GM23248 (cell line): ENCODE results near the gene HIVEP1. TPM values are rescaled to one million over a fixed set of nuclear protein-coding genes. Genes with fewer than 3 reads are reported as not detected.
"Not testable (repeated sequence)": the region's sequence is repeated elsewhere in the genome, so short reads cannot be mapped to it uniquely, and the experiment has no call there.

Experiments
- DNase-seq: peaks from one replicate; pipeline ENCODE4 v3.0.0-alpha.2; 2015
- H2AFZ ChIP-seq: fragments of 200-600 bp; sonication (generic); 2 replicates; pipeline ENCODE4 v1.6.1; 2016; ENCODE audit warnings: antibody characterized with exemption
- H3F3A ChIP-seq: fragments of 200-600 bp; sonication (generic); 2 replicates; pipeline ENCODE4 v1.6.1; 2016; ENCODE audit warnings: mild to moderate bottlenecking, antibody characterized with exemption, mixed run types; ENCODE audit not compliant: insufficient read depth
- H3K27ac ChIP-seq: fragments of 200-600 bp; sonication (generic); 2 replicates; pipeline ENCODE4 v1.5.1; 2016; ENCODE audit warnings: mild to moderate bottlenecking
- H3K27me3 ChIP-seq: fragments of 200-600 bp; sonication (generic); replicated peaks from 2 replicates; pipeline ENCODE4 v1.6.1; 2016; ENCODE audit warnings: mild to moderate bottlenecking; ENCODE audit not compliant: insufficient read depth
- H3K36me3 ChIP-seq: fragments of 200-600 bp; sonication (generic); 2 replicates; pipeline ENCODE4 v1.6.1; 2016; ENCODE audit warnings: low read depth, mild to moderate bottlenecking
- H3K4me1 ChIP-seq: fragments of 200-600 bp; sonication (generic); 2 replicates; pipeline ENCODE4 v1.6.1; 2016; ENCODE audit warnings: mild to moderate bottlenecking; ENCODE audit not compliant: insufficient read depth
- H3K4me2 ChIP-seq: fragments of 200-600 bp; sonication (generic); one replicate; pipeline ENCODE4 v1.6.1; 2016; ENCODE audit warnings: mild to moderate bottlenecking; ENCODE audit not compliant: unreplicated experiment
- H3K4me3 ChIP-seq: fragments of 200-600 bp; sonication (generic); 2 replicates; pipeline ENCODE4 v1.5.1; 2016; ENCODE audit warnings: mild to moderate bottlenecking
- H3K79me2 ChIP-seq: fragments of 200-600 bp; sonication (generic); 2 replicates; pipeline ENCODE4 v1.6.1; 2016; ENCODE audit warnings: mild to moderate bottlenecking; ENCODE audit not compliant: insufficient read depth
- H3K9ac ChIP-seq: fragments of 200-600 bp; sonication (generic); 2 replicates; pipeline ENCODE4 v1.6.1; 2016; ENCODE audit warnings: mild to moderate bottlenecking
- H3K9me2 ChIP-seq: fragments of 200-600 bp; sonication (generic); 2 replicates; pipeline ENCODE4 v1.6.1; 2016; ENCODE audit warnings: mixed run types, mild to moderate bottlenecking, moderate library complexity; ENCODE audit not compliant: insufficient read depth
- H3K9me3 ChIP-seq: fragments of 200-600 bp; sonication (generic); one replicate; pipeline ENCODE4 v1.6.1; 2017; ENCODE audit warnings: low read depth
- H4K20me1 ChIP-seq: fragments of 200-600 bp; sonication (generic); 2 replicates; pipeline ENCODE4 v1.6.0; 2016; ENCODE audit not compliant: insufficient read depth
- EZH2 ChIP-seq: fragments of 200-600 bp; sonication (generic); IDR thresholded peaks from 2 replicates; pipeline ENCODE4 v1.6.1; 2018; ENCODE audit warnings: antibody characterized with exemption, mild to moderate bottlenecking; ENCODE audit not compliant: insufficient read depth, poor library complexity, severe bottlenecking
- EZH2phosphoT487 ChIP-seq: fragments of 200-600 bp; sonication (generic); IDR thresholded peaks from 2 replicates; pipeline ENCODE4 v1.6.1; 2018; ENCODE audit warnings: antibody characterized with exemption, moderate library complexity, mild to moderate bottlenecking, low read depth; ENCODE audit not compliant: insufficient read depth
- WGBS, 2 experiments: methylation state at CpG; one replicate each; pipeline ENCODE4 v1.1.6; 2015 to 2017; ENCODE audit warnings: low lambda C conversion rate in 2 of 2, low coverage in 1 of 2; ENCODE audit errors: missing lambda C conversion rate in 2 of 2; 5-methylcytosine and 5-hydroxymethylcytosine counted together
- in situ Hi-C: fragments of 300-500 bp; cut with MboI; formaldehyde crosslinking; loops from 2 replicates; pipeline ENCODE4 v1.15.0; 2020
- polyA plus RNA-seq: library from polyadenylated mRNA; unstranded; fragments of >200 nt; fragmentation: Nextera tagmentation; extraction: Ambion mirVana; gene quantifications from 2 replicates; pipeline ENCODE4 v1.2.1, GENCODE V29; 2016
- total RNA-seq: library from RNA; depleted of rRNA; stranded (reverse); fragments of >200 nt; shearing (Covaris generic); gene quantifications from 2 replicates; pipeline ENCODE4 v1.2.3, GENCODE V29; 2014

Gene HIVEP1
- total and polyA plus RNA-seq, 2 experiments from 2014 or later, result 3.3 to 7.1 TPM

GRCh38 chr6:12103158-12103557, 91.0 kb downstream of the HIVEP1 start:
- Histone ChIP-seq H3K4me1 (peaks cover 5% of the 10 kb centered on the region), H3K36me3 (no peaks in the 10 kb centered on the region), H3K9me2 (no peaks in the 10 kb centered on the region), H3K4me3 (no peak overlapping the region), H3K79me2 (no peaks in the 10 kb centered on the region), H3K4me2 (no peak overlapping the region), H2AFZ (no peak overlapping the region), H3K27me3 (no peaks in the 10 kb centered on the region), H3K9me3 (no peaks in the 10 kb centered on the region), H3K9ac (no peak overlapping the region), H3K27ac (no peak overlapping the region), H4K20me1 (no peaks in the 10 kb centered on the region), H3F3A (peaks cover under 1% of the 10 kb centered on the region; the same call in 1 of the 2 replicates)
- in situ Hi-C loops, result no loop called here
- DNase-seq, result no peak
- WGBS, 2 experiments, result 97% methylated on average over 3 of the region's 3 CpGs
- TF ChIP-seq EZH2 (no peak), EZH2phosphoT487 (no peak)

GRCh38 chr6:12105271-12105670, 93.2 kb downstream of the HIVEP1 start:
- in situ Hi-C loops, result no loop called here
- no peak overlapping the region for H3K9ac ChIP-seq
- H4K20me1 ChIP-seq, result no peaks in the 10 kb centered on the region
- H3K27ac ChIP-seq, result no peak overlapping the region
- H3K79me2 ChIP-seq, result no peaks in the 10 kb centered on the region
- no peak overlapping the region for H3K4me2 ChIP-seq
- no peaks in the 10 kb centered on the region for H3F3A ChIP-seq
- no peak for DNase-seq
- TF ChIP-seq EZH2phosphoT487 (no peak), EZH2 (no peak)
- H3K36me3 ChIP-seq, result no peaks in the 10 kb centered on the region; the same call in 1 of the 2 replicates
- no peaks in the 10 kb centered on the region for H3K9me2 ChIP-seq
- H2AFZ ChIP-seq, result no peak overlapping the region
- no peak overlapping the region for H3K4me3 ChIP-seq
- H3K4me1 ChIP-seq, result no peaks in the 10 kb centered on the region
- WGBS, 2 experiments, result 70 to 71% methylated on average over 2 of the region's 2 CpGs
- no peaks in the 10 kb centered on the region for H3K9me3 ChIP-seq
- no peaks in the 10 kb centered on the region for H3K27me3 ChIP-seq

DNA sequence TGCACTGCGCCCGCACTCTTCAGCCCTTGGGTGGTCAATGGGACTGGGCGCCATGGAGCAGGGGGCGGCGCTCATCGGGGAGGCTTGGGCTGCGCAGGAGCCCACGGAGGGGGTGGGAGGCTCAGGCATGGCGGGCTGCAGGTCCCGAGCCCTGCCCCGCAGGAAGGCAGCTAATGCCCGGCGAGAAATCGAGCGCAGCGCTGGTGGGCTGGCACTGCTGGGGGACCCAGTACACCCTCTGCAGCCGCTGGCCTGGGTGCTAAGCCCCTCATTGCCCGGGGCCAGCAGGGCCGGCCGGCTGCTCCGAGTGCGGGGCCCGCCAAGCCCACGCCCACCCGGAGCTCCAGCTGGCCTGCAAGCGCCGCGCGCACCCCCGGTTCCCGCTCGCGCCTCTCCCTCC, 96.3 kb downstream of the HIVEP1 start:
- 94 to 99% methylated on average over 7 to 16 of the region's 33 CpGs for WGBS, 2 experiments
- DNase-seq, H3K9ac ChIP-seq, H3K9me2 ChIP-seq, H3K9me3 ChIP-seq, H3K27me3 ChIP-seq, H4K20me1 ChIP-seq, H3K4me1 ChIP-seq, H3K36me3 ChIP-seq, H2AFZ ChIP-seq, H3K27ac ChIP-seq, in situ Hi-C loops, H3K4me3 ChIP-seq, H3K4me2 ChIP-seq, H3F3A ChIP-seq, H3K79me2 ChIP-seq: not testable (repeated sequence)

GRCh38 chr6:12110523-12111362, 98.6 kb downstream of the HIVEP1 start:
- no peaks in the 10 kb centered on the region for H3K9me2 ChIP-seq
- H3F3A ChIP-seq, result no peaks in the 10 kb centered on the region
- no peaks in the 10 kb centered on the region for H4K20me1 ChIP-seq
- no peak overlapping the region for H3K9ac ChIP-seq
- H3K36me3 ChIP-seq, result no peaks in the 10 kb centered on the region; the same call in 1 of the 2 replicates
- no peaks in the 10 kb centered on the region for H3K27me3 ChIP-seq
- WGBS, 2 experiments, result 93 to 96% methylated on average over 5 of the region's 5 CpGs
- H3K79me2 ChIP-seq, result no peaks in the 10 kb centered on the region
- in situ Hi-C loops, result no loop called here
- no peak overlapping the region for H3K4me3 ChIP-seq
- H3K4me1 ChIP-seq, result no peaks in the 10 kb centered on the region
- no peak overlapping the region for H3K4me2 ChIP-seq
- no peaks in the 10 kb centered on the region for H3K9me3 ChIP-seq
- no peak for DNase-seq
- TF ChIP-seq EZH2, result no peak
- TF ChIP-seq EZH2phosphoT487, result no peak
- no peak overlapping the region for H2AFZ ChIP-seq
- no peak overlapping the region for H3K27ac ChIP-seq

DNA sequence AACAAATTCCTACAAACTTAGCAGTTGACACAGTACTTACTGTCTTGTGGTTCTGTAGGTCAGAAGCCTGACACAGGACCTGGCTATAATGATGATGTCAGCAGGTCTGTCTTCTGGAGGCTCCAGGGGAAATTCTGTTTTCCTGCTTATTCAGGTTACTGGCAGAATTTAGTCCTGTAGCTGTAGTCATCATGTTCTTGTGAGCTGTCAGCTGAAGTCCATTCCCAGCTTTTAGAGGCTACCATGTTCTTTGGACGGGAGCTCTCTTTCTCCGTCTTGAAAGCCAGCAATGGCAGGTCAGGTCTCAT, 99.2 kb downstream of the HIVEP1 start:
- TF ChIP-seq EZH2 (no peak), EZH2phosphoT487 (no peak)
- H3K9me3 ChIP-seq, result no peaks in the 10 kb centered on the region
- in situ Hi-C loops, result no loop called here

More for the DNA sequence above, 99.2 kb downstream of the HIVEP1 start:
- H3K4me2 ChIP-seq, result no peak overlapping the region
- no peaks in the 10 kb centered on the region for H3K9me2 ChIP-seq
- 95 to 100% methylated on average over 2 of the region's 2 CpGs for WGBS, 2 experiments
- H2AFZ ChIP-seq, result no peak overlapping the region
- H4K20me1 ChIP-seq, result no peaks in the 10 kb centered on the region
- H3K79me2 ChIP-seq, result no peaks in the 10 kb centered on the region
- H3K9ac ChIP-seq, result no peak overlapping the region
- no peaks in the 10 kb centered on the region for H3F3A ChIP-seq
- DNase-seq, result no peak
- no peak overlapping the region for H3K27ac ChIP-seq
- H3K27me3 ChIP-seq, result no peaks in the 10 kb centered on the region
- H3K4me3 ChIP-seq, result no peak overlapping the region
- no peaks in the 10 kb centered on the region for H3K4me1 ChIP-seq
- no peaks in the 10 kb centered on the region; the same call in 1 of the 2 replicates for H3K36me3 ChIP-seq
